ENCODE data around the gene ZPR1. TPM values are rescaled to one million over a fixed set of nuclear protein-coding genes. Genes with fewer than 3 reads are reported as not detected.

Gene ZPR1
- total RNA-seq, 1 experiment from 2014 or later = 29.6 TPM

DNA sequence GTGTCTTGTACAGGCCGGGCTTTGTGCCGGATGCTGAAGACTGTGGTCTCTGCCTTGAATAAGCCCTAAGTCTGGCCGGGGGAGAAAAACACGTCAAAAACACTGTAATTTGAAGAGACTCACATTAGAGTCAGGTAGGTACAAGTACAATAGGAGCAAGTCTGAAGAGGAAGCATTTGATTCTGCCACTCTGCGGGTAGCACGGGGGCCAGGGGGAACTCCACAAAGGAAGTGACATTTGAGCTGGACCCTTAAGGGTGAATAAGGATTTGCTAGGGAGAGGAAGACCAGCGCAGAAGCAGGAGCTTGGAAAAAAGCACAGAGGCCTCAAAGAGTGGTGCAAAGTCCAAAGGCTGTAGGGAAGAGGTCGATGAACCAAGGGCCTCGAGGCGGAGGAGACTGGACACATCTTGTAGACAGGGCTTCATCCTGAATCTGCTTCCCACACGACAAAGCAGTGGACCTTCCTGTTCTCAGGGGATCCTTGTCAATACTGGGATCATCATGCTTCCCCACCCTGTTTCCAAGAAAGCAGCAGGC is 53.8 kb downstream of the ZPR1 start:
- H4K20me1 ChIP-seq (ENCODE audit: insufficient read depth) = 0 out of 2 replicates have a peak, but pooled peaks cover 3% of the 10 kb centered on the region
- no peak overlapping the region for H2AFZ ChIP-seq
- H3K27ac ChIP-seq = no peak overlapping the region
- peaks cover 35% of the 10 kb centered on the region for H3K27me3 ChIP-seq (ENCODE audit: insufficient read depth, low read depth)
- no peaks in the 10 kb centered on the region for H3K9me2 ChIP-seq (ENCODE audit: insufficient read depth)
- no peak for DNase-seq
- no peaks in the 10 kb centered on the region for H3F3A ChIP-seq (ENCODE audit: insufficient read depth, low read depth)
- H3K79me2 ChIP-seq (ENCODE audit: low read depth) = no peaks in the 10 kb centered on the region
- no peaks in the 10 kb centered on the region for H3K36me3 ChIP-seq (ENCODE audit: low read depth)
- no peaks in the 10 kb centered on the region for H3K9me3 ChIP-seq (ENCODE audit: insufficient read depth, low read depth)
- no peak for TF ChIP-seq EZH2 (IDR thresholded peaks at IDR 0.05; ENCODE audit: low read depth)
- TF ChIP-seq, protein P1, sequence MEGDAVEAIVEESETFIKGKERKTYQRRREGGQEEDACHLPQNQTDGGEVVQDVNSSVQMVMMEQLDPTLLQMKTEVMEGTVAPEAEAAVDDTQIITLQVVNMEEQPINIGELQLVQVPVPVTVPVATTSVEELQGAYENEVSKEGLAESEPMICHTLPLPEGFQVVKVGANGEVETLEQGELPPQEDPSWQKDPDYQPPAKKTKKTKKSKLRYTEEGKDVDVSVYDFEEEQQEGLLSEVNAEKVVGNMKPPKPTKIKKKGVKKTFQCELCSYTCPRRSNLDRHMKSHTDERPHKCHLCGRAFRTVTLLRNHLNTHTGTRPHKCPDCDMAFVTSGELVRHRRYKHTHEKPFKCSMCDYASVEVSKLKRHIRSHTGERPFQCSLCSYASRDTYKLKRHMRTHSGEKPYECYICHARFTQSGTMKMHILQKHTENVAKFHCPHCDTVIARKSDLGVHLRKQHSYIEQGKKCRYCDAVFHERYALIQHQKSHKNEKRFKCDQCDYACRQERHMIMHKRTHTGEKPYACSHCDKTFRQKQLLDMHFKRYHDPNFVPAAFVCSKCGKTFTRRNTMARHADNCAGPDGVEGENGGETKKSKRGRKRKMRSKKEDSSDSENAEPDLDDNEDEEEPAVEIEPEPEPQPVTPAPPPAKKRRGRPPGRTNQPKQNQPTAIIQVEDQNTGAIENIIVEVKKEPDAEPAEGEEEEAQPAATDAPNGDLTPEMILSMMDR (conservative IDR thresholded peaks at IDR 0.05) = no peak
- no peak overlapping the region for H3K4me2 ChIP-seq
- CTCF ChIA-PET = interaction anchor here (0.6 kb wide), 2 partner anchors 33 to 411 kb away, joined by 3 to 15 read pairs; no protein-coding TSS in a partner anchor
- intact Hi-C loops (cut with micrococcal nuclease; ENCODE audit: unreplicated experiment) = loop anchor here (2.0 to 5.0 kb wide), 2 partner anchors 373 to 493 kb away; no protein-coding TSS in a partner anchor
- no peak overlapping the region for H3K4me3 ChIP-seq
- POLR2A ChIA-PET (ENCODE audit: unreplicated experiment) = no interaction called here
- H3K4me1 ChIP-seq (replicated peaks; ENCODE audit: insufficient read depth) = no peaks in the 10 kb centered on the region
- no TSS peak for BruUV-seq (replicated peaks)

DNA sequence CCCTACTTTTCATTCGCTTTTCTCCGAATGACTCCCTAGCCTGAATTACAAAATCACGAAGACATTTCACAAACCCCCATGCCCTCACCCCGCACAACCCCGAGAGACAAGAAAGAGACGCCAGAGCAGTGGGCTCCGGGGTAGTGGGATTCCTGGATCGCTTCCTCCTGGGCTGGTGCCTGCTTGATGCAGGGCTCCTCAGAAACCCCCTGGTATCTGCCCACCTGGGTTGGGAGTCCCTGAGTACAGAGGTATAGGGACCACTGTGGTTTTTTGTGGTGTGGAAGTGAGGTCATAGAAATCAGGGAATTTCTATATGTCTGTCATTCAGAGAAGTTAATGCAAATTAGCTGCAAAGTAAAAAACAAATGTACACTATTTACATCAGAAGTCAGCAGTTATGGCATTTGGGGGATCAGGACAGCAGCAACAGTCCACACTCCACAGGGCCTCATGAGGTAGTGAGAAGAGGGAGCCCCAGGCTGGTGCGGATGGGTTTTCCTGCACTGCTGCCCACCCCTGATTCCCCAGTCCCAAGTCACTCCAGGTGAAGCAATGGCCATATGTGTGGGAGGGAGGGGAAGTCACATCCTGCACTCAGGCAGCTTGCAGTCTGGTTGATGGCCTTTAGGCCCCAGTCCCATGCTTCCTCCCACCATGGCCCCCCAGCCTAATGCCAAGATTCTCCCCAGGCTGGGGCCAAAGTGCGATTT is 54.6 kb downstream of the ZPR1 start:
- Histone ChIP-seq H3K27ac (no peak overlapping the region), H3K9me3 (ENCODE audit: insufficient read depth, low read depth) (no peaks in the 10 kb centered on the region), H3K27me3 (ENCODE audit: insufficient read depth, low read depth) (peaks cover 43% of the 10 kb centered on the region), H3F3A (ENCODE audit: insufficient read depth, low read depth) (no peaks in the 10 kb centered on the region), H4K20me1 (ENCODE audit: insufficient read depth) (0 out of 2 replicates have a peak, but pooled peaks cover 3% of the 10 kb centered on the region), H3K4me1 (replicated peaks; ENCODE audit: insufficient read depth) (no peaks in the 10 kb centered on the region), H3K4me3 (no peak overlapping the region), H3K4me2 (no peak overlapping the region), H3K9me2 (ENCODE audit: insufficient read depth) (no peaks in the 10 kb centered on the region), H3K79me2 (ENCODE audit: low read depth) (no peaks in the 10 kb centered on the region), H2AFZ (no peak overlapping the region), H3K36me3 (ENCODE audit: low read depth) (no peaks in the 10 kb centered on the region)
- BruUV-seq (replicated peaks) = no TSS peak
- TF ChIP-seq EZH2 (IDR thresholded peaks at IDR 0.05; ENCODE audit: low read depth) = no peak
- TF ChIP-seq, protein P1 (conservative IDR thresholded peaks at IDR 0.05) = peak; percentile 51; the same call in 1 of the 2 replicates
- DNase-seq = no peak
- intact Hi-C loops (cut with micrococcal nuclease; ENCODE audit: unreplicated experiment) = loop anchor here (2.0 to 5.0 kb wide), 2 partner anchors 374 to 494 kb away; no protein-coding TSS in a partner anchor
- ChIA-PET CTCF (no interaction called here), POLR2A (ENCODE audit: unreplicated experiment) (no interaction called here)

DNA sequence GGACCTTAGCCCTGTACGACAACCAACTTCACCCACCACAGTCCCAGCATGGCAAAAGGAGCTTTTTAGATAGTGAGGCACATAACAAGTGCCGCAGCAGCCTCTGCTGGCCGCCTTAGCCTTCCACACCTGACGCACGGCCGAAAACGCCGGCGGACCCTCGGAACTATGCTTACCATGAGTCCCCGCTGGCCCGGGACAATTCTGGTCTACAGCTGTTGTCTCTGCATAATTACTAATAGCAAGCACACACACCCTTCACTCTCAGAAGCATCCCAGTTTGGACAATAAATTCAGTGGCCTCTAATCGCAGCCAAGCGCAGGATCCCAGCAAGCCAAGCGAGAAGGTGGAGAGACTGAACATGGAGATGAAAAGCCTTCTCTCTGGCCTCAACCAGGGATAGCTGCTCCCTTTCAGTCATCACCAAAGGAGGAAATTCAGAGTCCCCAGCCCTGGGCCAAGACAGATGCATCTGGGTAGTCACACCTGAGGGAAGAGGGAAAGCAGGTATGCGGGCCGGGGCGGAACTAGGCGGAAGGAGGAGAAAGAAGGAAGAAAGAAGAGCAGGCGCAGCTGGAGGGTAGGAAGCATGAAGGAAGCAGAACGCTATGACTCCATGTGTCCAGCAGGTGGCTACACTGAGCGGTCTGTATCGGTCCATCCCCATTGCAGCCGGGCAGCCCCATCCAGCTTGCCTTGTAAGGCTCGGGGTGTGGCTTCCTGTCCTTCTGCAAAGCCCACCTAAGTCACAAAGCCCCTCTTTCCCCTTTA is 55.4 kb downstream of the ZPR1 start:
- CTCF ChIA-PET = interaction anchor here (0.5 to 0.8 kb wide), 2 partner anchors 16 to 374 kb away, joined by 4 to 7 read pairs; no protein-coding TSS in a partner anchor
- H3K9me2 ChIP-seq (ENCODE audit: insufficient read depth) = no peaks in the 10 kb centered on the region
- no peaks in the 10 kb centered on the region for H3K36me3 ChIP-seq (ENCODE audit: low read depth)
- H2AFZ ChIP-seq = no peak overlapping the region
- H3K9me3 ChIP-seq (ENCODE audit: insufficient read depth, low read depth) = no peaks in the 10 kb centered on the region
- intact Hi-C loops (cut with micrococcal nuclease; ENCODE audit: unreplicated experiment) = loop anchor here (2.0 to 5.0 kb wide), 2 partner anchors 375 to 494 kb away; no protein-coding TSS in a partner anchor
- H3K27me3 ChIP-seq (ENCODE audit: insufficient read depth, low read depth) = peaks cover 49% of the 10 kb centered on the region
- no peak overlapping the region for H3K4me3 ChIP-seq
- H4K20me1 ChIP-seq (ENCODE audit: insufficient read depth) = 0 out of 2 replicates have a peak, but pooled peaks cover 3% of the 10 kb centered on the region
- H3F3A ChIP-seq (ENCODE audit: insufficient read depth, low read depth) = no peaks in the 10 kb centered on the region
- H3K4me2 ChIP-seq = no peak overlapping the region
- POLR2A ChIA-PET (ENCODE audit: unreplicated experiment) = no interaction called here
- BruUV-seq (replicated peaks) = no TSS peak
- no peak overlapping the region for H3K27ac ChIP-seq
- peak in 1 of 2 experiments; percentile 45 for DNase-seq
- TF ChIP-seq, protein P1 (conservative IDR thresholded peaks at IDR 0.05) = peak; percentile 89
- TF ChIP-seq EZH2 (IDR thresholded peaks at IDR 0.05; ENCODE audit: low read depth) = no peak
- H3K4me1 ChIP-seq (replicated peaks; ENCODE audit: insufficient read depth) = no peaks in the 10 kb centered on the region
- H3K79me2 ChIP-seq (ENCODE audit: low read depth) = no peaks in the 10 kb centered on the region

All from PC-9 (cell line).